Gastroesophageal sphincter (tissue), 3 donors: ENCODE results near the gene TSHB.

Source experiments
- POLR2A ChIP-seq, 2 donors: fragments of 450-650 bp; IDR thresholded peaks; one replicate each; pipeline ENCODE4 v1.6.1; 2017; ENCODE audit warnings: antibody characterized with exemption in 2 of 2, mild to moderate bottlenecking in 2 of 2, moderate library complexity in 1 of 2
- TF ChIP-seq, protein P1 (sequence below), 4 experiments: fragments of 200-600 bp in 2 of 4; fragments of 450-650 bp in 2 of 4; sonication (generic) in 1 of 4; IDR thresholded peaks; one replicate each; pipeline ENCODE4 v1.5.1; 2017 to 2019; ENCODE audit warnings: antibody characterized with exemption in 4 of 4, mild to moderate bottlenecking in 2 of 4, moderate library complexity in 2 of 4

DNA sequence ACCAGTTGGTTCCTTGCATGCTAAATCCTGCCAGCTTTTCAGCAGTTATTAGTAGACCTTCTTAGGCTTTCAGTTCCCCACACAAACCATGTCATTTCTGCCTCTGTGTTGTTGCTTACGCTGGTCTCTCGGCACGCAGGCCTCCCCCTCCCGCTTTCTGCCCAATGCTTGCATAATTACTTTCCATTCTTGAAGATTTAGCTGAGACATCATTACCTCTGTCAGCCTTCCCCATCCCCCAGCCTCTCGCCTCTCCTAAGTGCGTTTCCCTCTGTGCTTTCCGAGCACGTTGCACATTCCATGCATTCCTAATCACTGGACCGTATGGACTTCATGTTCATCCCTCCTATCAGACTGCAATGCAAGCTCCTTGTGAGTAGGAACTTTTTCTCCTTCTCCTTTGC, 26.8 kb downstream of the TSHB start:
- TF ChIP-seq, protein P1, sequence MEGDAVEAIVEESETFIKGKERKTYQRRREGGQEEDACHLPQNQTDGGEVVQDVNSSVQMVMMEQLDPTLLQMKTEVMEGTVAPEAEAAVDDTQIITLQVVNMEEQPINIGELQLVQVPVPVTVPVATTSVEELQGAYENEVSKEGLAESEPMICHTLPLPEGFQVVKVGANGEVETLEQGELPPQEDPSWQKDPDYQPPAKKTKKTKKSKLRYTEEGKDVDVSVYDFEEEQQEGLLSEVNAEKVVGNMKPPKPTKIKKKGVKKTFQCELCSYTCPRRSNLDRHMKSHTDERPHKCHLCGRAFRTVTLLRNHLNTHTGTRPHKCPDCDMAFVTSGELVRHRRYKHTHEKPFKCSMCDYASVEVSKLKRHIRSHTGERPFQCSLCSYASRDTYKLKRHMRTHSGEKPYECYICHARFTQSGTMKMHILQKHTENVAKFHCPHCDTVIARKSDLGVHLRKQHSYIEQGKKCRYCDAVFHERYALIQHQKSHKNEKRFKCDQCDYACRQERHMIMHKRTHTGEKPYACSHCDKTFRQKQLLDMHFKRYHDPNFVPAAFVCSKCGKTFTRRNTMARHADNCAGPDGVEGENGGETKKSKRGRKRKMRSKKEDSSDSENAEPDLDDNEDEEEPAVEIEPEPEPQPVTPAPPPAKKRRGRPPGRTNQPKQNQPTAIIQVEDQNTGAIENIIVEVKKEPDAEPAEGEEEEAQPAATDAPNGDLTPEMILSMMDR (IDR thresholded peaks at IDR 0.05): no peak
- no peak for TF ChIP-seq POLR2A (IDR thresholded peaks at IDR 0.05)
